ENCODE results near the gene IFFO2. TPM values are rescaled to one million over a fixed set of nuclear protein-coding genes. Genes with fewer than 3 reads are reported as not detected.

Gene IFFO2
- total and polyA plus RNA-seq, 2 of the 8 experiments (the other 6 are each of a cell fraction or from before 2014, with no cell fraction given), result 6.6 to 10.4 TPM

DNA sequence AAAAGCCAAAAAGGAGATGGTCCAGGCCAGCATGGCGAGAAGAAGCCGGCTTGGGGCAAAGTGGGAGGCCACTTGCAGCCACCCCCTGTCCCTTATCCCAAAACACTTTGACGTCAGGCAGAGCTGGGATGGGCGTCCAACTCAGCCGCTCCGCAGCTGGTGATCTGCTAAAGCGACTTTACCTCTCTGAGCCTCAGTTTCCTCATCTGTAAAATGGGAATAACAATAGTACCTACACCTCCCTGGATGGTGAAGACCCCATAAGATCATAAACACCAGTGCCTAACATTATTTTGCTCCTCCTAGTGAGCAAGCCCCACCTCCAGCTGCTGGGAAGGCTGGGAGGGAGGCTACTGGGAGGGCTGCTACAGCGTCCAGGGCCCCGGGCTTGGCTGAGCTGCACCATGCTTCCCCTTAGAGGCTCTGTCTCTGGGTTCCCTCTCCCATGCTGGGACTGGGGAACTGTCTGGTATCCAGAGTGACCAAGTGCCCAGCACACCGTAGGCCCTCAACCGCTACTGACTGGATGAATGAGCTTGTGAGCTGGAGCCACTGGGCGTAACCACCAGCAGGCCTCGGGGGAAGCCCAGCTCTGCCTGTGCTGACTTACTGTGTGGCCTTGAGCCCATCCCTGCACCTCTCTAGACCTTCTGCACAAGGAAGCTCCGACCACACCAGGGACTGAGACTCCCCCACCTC is 18.3 kb downstream of the IFFO2 start:
- no peaks in the 10 kb centered on the region for H3K36me3 ChIP-seq (ENCODE audit: control insufficient read depth in 2 of 4, insufficient read depth in 4 of 4, low read length in 3 of 4)
- H2BK12ac ChIP-seq (ENCODE audit: low read depth, low read length), result no peak overlapping the region
- no peak overlapping the region for H3K23ac ChIP-seq (ENCODE audit: insufficient read length)
- no peak overlapping the region for H3K4me3 ChIP-seq (ENCODE audit: extremely low read depth in 1 of 4, insufficient read depth in 2 of 4, low read depth in 3 of 4, low read length in 4 of 4)
- H2BK120ac ChIP-seq (replicated peaks; ENCODE audit: low read depth, low read length), result no peak overlapping the region
- H3K4ac ChIP-seq (replicated peaks; ENCODE audit: insufficient read length, low read depth, low read length), result no peak overlapping the region
- no peak overlapping the region for H4K5ac ChIP-seq (ENCODE audit: insufficient read length, low read depth, low read length)
- H3K79me2 ChIP-seq (ENCODE audit: control insufficient read depth in 1 of 2, insufficient read depth in 2 of 2, low read length in 2 of 2), result no peaks in the 10 kb centered on the region; a peak in 1 of 4 replicates
- no peak overlapping the region for H3K4me2 ChIP-seq (ENCODE audit: insufficient read depth in 1 of 2, low read depth in 2 of 2, low read length in 2 of 2)
- no peak for FAIRE-seq
- no peak overlapping the region for H3K27ac ChIP-seq (ENCODE audit: low read depth, low read length)
- peaks cover 4 to 36% (median 25%) of the 10 kb centered on the region in 4 experiments for H3K4me1 ChIP-seq (replicated peaks in 1 of 4; ENCODE audit: control insufficient read depth in 3 of 4, insufficient read depth in 4 of 4, low read length in 3 of 4)
- H4K20me1 ChIP-seq (replicated peaks in 1 of 2; ENCODE audit: control insufficient read depth in 1 of 2, insufficient read depth in 2 of 2, low read length in 2 of 2), result peaks cover 0 to 2% of the 10 kb centered on the region in 2 experiments
- no peak for DNase-seq (ENCODE audit: low read depth in 1 of 2, low spot score in 2 of 2)
- ChIA-PET CTCF (ENCODE audit: partially characterized antibody) (interaction anchor here (1.0 to 12.8 kb wide), 8 partner anchors 11 to 34 kb away, joined by 3 to 105 read pairs (median 4); no protein-coding TSS in a partner anchor), POLR2A (ENCODE audit: partially characterized antibody) (interaction anchor here (0.9 to 3.0 kb wide), 4 partner anchors 8 to 42 kb away, joined by 3 to 12 read pairs (median 4); no protein-coding TSS in a partner anchor)
- no peak overlapping the region for H3K14ac ChIP-seq (ENCODE audit: insufficient read length)
- no peaks in the 10 kb centered on the region for H3K27me3 ChIP-seq (replicated peaks in 1 of 4; ENCODE audit: control insufficient read depth in 3 of 4, extremely low read depth in 1 of 4, insufficient read depth in 3 of 4, low read length in 3 of 4)
- H4K8ac ChIP-seq (ENCODE audit: extremely low read depth, insufficient read depth, low read length), result no peak overlapping the region
- WGBS, 2 experiments (ENCODE audit: extremely low coverage in 1 of 2, insufficient coverage in 1 of 2, insufficient read length in 1 of 2, insufficient replicate concordance in 2 of 2, low coverage in 1 of 2, low lambda C conversion rate in 2 of 2, missing lambda C conversion rate in 1 of 2), result 81% methylated on average over 14 of the region's 14 CpGs; no CpG with 5 or more reads in 1 of the 2 experiments
- H3K23me2 ChIP-seq (ENCODE audit: low read depth, low read length), result no peaks in the 10 kb centered on the region
- 0 out of 2 replicates have a peak overlapping the region, but pooled peaks have one; percentile 38 for H3K18ac ChIP-seq (ENCODE audit: extremely low read depth, low read length)
- H3K9ac ChIP-seq (replicated peaks in 1 of 4; ENCODE audit: extremely low read depth in 1 of 4, low read depth in 3 of 4, low read length in 3 of 4), result no peak overlapping the region; a peak in 2 of 7 replicates
- H2BK20ac ChIP-seq (ENCODE audit: low read length), result no peak overlapping the region; the same call in 1 of the 2 replicates
- 0 out of 2 replicates have a peak overlapping the region, but pooled peaks have one; percentile 39 for H2BK5ac ChIP-seq (ENCODE audit: low read depth, low read length)
- no peaks in the 10 kb centered on the region for H3K9me3 ChIP-seq (ENCODE audit: insufficient read depth in 2 of 2, low read depth in 1 of 2, low read length in 1 of 2)
- no peak overlapping the region for H3K56ac ChIP-seq (replicated peaks; ENCODE audit: insufficient read length, low read depth, low read length)
- H2AFZ ChIP-seq (ENCODE audit: low read length), result no peak overlapping the region
- no peak overlapping the region for H2BK15ac ChIP-seq (ENCODE audit: low read length)
- peaks cover 5% of the 10 kb centered on the region; the same call in 1 of the 2 replicates for H3K79me1 ChIP-seq (ENCODE audit: low read depth, low read length)
- H2AK5ac ChIP-seq (ENCODE audit: low read depth, low read length), result peak overlapping the region; percentile 75; the same call in 1 of the 2 replicates
- H4K91ac ChIP-seq (replicated peaks; ENCODE audit: insufficient read length, low read length), result no peak overlapping the region
- TF ChIP-seq POLR2A (IDR thresholded peaks at IDR 0.05; ENCODE audit: control extremely low read depth in 1 of 2, low read depth in 2 of 2, low read length in 2 of 2) (no peak), MAFK (IDR thresholded peaks at IDR 0.05; ENCODE audit: low read depth, low read length) (no peak), EZH2 (IDR thresholded peaks at IDR 0.05; ENCODE audit: low read depth, low read length, severe bottlenecking) (no peak), SIX5 (IDR thresholded peaks at IDR 0.05; ENCODE audit: low read depth, low read length) (no peak), GTF2F1 (IDR thresholded peaks at IDR 0.05; ENCODE audit: borderline replicate concordance, low read depth, low read length) (no peak), KDM5A (IDR thresholded peaks at IDR 0.05; ENCODE audit: low read length) (no peak), RNF2 (IDR thresholded peaks at IDR 0.05; ENCODE audit: borderline replicate concordance, low read depth, low read length, missing control alignments, poor library complexity, severe bottlenecking) (no peak), SP1 (IDR thresholded peaks at IDR 0.05; ENCODE audit: low read depth, low read length) (no peak), EGR1 (IDR thresholded peaks at IDR 0.05; ENCODE audit: borderline replicate concordance, low read depth, low read length) (no peak)
- TF ChIP-seq, protein P1, sequence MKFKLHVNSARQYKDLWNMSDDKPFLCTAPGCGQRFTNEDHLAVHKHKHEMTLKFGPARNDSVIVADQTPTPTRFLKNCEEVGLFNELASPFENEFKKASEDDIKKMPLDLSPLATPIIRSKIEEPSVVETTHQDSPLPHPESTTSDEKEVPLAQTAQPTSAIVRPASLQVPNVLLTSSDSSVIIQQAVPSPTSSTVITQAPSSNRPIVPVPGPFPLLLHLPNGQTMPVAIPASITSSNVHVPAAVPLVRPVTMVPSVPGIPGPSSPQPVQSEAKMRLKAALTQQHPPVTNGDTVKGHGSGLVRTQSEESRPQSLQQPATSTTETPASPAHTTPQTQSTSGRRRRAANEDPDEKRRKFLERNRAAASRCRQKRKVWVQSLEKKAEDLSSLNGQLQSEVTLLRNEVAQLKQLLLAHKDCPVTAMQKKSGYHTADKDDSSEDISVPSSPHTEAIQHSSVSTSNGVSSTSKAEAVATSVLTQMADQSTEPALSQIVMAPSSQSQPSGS (IDR thresholded peaks at IDR 0.05; ENCODE audit: low read length), result no peak
